GM12875 (cell line): ENCODE data around the gene MAPK8.
"Not testable (repeated sequence)": the region's sequence is repeated elsewhere in the genome, so short reads cannot be mapped to it uniquely, and the experiment has no call there.

Source experiments
- H3K4me3 ChIP-seq: one replicate; pipeline ENCODE4 v1.5.1; 2011; ENCODE audit warnings: low read depth, low read length, control low read depth
- CTCF ChIP-seq: IDR thresholded peaks from 2 replicates; pipeline ENCODE4 v1.5.1; 2011; ENCODE audit warnings: low read depth, mild to moderate bottlenecking, control low read depth, inconsistent platforms, low read length, moderate library complexity, borderline replicate concordance; ENCODE audit not compliant: insufficient read depth

The MAPK8 gene

GRCh38 chr10:48417374-48417773, 110.9 kb downstream of the MAPK8 start:
- H3K4me3 ChIP-seq, result no peak overlapping the region
- no peak for TF ChIP-seq CTCF

DNA sequence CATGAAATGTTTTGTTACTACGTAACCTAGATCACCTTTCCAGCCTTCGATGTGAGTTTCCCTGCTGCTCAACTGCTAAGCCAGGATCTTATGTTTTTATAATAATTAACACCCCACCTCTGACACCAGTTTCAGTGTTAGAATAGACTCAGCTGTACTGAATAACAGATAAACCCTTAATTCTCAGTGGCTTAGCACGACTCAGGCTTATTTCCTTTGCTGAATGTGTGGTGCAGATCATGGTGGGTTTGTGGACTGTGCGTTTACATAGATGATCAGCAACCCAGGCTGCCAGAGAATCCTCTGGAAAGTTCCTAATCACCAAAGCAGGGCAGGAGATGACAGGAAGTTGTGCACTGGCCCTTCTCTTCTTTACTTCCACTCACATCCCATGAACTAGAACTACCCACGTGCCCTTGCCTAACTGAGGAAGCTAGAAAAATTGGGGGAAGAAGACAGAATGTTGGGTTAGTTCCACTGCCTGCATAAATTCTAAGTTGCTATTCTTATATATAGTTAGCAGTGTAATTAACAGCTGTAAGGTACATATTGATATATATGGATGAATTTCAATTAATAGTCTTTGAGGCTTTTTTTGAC, 111.8 kb downstream of the MAPK8 start:
- no peak overlapping the region for H3K4me3 ChIP-seq
- no peak for TF ChIP-seq CTCF

DNA sequence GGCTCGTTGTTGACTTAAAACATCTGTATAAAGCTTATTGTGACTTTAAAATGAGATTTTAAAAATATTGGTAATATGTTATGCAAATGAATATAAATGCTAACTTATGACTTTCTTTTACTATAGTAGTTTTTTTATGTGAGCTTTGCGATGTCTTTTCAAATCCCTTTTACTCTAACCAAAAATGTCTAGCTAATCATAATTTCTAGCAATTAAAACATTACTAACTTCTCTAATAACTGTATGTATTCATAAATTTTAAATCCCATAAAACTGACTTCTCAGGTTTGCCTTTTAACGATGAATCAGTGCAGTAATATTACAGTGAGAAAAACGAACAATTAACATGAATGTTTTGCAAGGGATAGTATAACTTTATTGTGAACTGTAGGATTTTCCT, 113.2 kb downstream of the MAPK8 start:
- no peak for TF ChIP-seq CTCF
- no peak overlapping the region for H3K4me3 ChIP-seq

DNA sequence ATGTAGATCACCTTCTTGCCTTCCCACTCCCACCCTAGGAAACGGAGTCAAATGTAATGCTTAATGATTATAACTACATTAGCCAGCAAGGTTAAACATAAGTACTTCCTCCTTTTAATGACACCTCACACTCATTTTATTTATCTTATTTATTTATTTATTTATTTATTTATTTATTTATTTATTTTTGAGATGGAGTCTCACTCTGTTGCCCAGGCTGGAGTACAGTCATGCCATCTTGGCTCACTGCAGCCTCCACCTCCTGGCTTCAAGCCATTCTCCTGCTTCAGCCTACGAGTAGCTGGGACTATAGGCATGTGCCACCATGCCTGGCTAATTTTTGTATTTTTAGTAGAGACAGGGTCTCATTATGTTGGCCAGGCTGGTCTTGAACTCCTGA, 115.4 kb downstream of the MAPK8 start:
- not testable (repeated sequence) for H3K4me3 ChIP-seq

- H3K4me3 ChIP-seq, result no peak overlapping the region
- no peak for TF ChIP-seq CTCF
Observed at GRCh38 chr10:48423884-48424283, 117.4 kb downstream of the MAPK8 start.

- H3K4me3 ChIP-seq, result no peak overlapping the region
- no peak for TF ChIP-seq CTCF
Observed at GRCh38 chr10:48428896-48429295, 122.4 kb downstream of the MAPK8 start.

- no peak for TF ChIP-seq CTCF
- no peak overlapping the region for H3K4me3 ChIP-seq
Observed at GRCh38 chr10:48429309-48429708, 122.8 kb downstream of the MAPK8 start.
